Peyer's patch (tissue), 4 donors: Measurements from ENCODE around the gene IFNA2. TPM values are rescaled to one million over a fixed set of nuclear protein-coding genes. Genes with fewer than 3 reads are reported as not detected.
"Not testable (repeated sequence)": the region's sequence is repeated elsewhere in the genome, so short reads cannot be mapped to it uniquely, and the experiment has no call there.

Source experiments
- DNase-seq, 3 donors: peaks; one replicate each; pipeline ENCODE4 v3.0.0-alpha.2; 2017 to 2019
- H3K27ac ChIP-seq, 4 donors: fragments of 200-600 bp; sonication (generic); one replicate each; pipeline ENCODE4 v1.5.1; 2016 to 2019
- H3K27me3 ChIP-seq, 2 donors: fragments of 200-600 bp; sonication (generic); one replicate each; pipeline ENCODE4 v1.5.1; 2019
- H3K36me3 ChIP-seq, 3 donors: fragments of 200-600 bp; sonication (generic); one replicate each; pipeline ENCODE4 v1.5.1; 2016 to 2019
- H3K4me1 ChIP-seq, 4 donors: fragments of 200-600 bp; sonication (generic); one replicate each; pipeline ENCODE4 v1.5.1; 2016 to 2019
- H3K4me3 ChIP-seq, 4 donors: fragments of 200-600 bp; sonication (generic); 1 replicate in 3 of 4; 2 replicates in 1 of 4; pipeline ENCODE4 v1.5.1; 2016 to 2019; ENCODE audit warnings: mild to moderate bottlenecking in 1 of 4
- H3K9me3 ChIP-seq, 4 donors: fragments of 200-600 bp; sonication (generic); one replicate each; pipeline ENCODE4 v1.5.1; 2016 to 2019; ENCODE audit warnings: mild to moderate bottlenecking in 1 of 4
- CTCF ChIP-seq, 6 experiments: fragments of 450-650 bp in 4 of 6; fragments of 200-600 bp in 2 of 6; sonication (generic) in 1 of 6; IDR thresholded peaks; one replicate each; pipeline ENCODE4 v1.5.1; 2017 to 2019; ENCODE audit warnings: antibody characterized with exemption in 6 of 6, mild to moderate bottlenecking in 3 of 6, moderate library complexity in 1 of 6
- POLR2A ChIP-seq, 2 donors: fragments of 450-650 bp; IDR thresholded peaks; one replicate each; pipeline ENCODE4 v1.5.1; 2017; ENCODE audit warnings: antibody characterized with exemption in 2 of 2, mild to moderate bottlenecking in 2 of 2, moderate library complexity in 2 of 2
- total RNA-seq, 4 donors: library from RNA; depleted of rRNA; stranded (reverse); fragments of >200 nt; gene quantifications; one replicate each; pipeline ENCODE4 v1.1.0, GENCODE V29; 2016

IFNA2 gene
- not detected for total RNA-seq

- DNase-seq: no peak
- Histone ChIP-seq H3K27me3 (no peaks in the 10 kb centered on the region), H3K36me3 (no peaks in the 10 kb centered on the region)
These were observed at the start of gene IFNA2 for GRCh38 chr9:21385131-21385670. TSS of gene IFNA2 (minus strand) at chr9:21385398. CDS start at chr9:21385329, 69 bp downstream.

GRCh38 chr9:21435015-21435383 is 49.8 kb upstream of the IFNA2 start:
- not testable (repeated sequence) for DNase-seq, H3K27me3 ChIP-seq, H3K4me1 ChIP-seq, H3K36me3 ChIP-seq, H3K4me3 ChIP-seq, H3K9me3 ChIP-seq, H3K27ac ChIP-seq

More at GRCh38 chr9:21385131-21385670, at the start of gene IFNA2:
- H3K4me3 ChIP-seq: no peak within 1 kb of the TSS
- no peaks in the 10 kb centered on the region for H3K9me3 ChIP-seq
- peaks cover 0 to 3% (median 0%) of the 10 kb centered on the region in 4 donors for H3K4me1 ChIP-seq
- no peak within 1 kb of the TSS for H3K27ac ChIP-seq
- no peak for TF ChIP-seq CTCF (IDR thresholded peaks at IDR 0.05)
- no peak for TF ChIP-seq POLR2A (IDR thresholded peaks at IDR 0.05)

- H3K27ac ChIP-seq: no peak overlapping the region
- H3K9me3 ChIP-seq: no peaks in the 10 kb centered on the region
- H3K36me3 ChIP-seq: no peaks in the 10 kb centered on the region
- TF ChIP-seq POLR2A (IDR thresholded peaks at IDR 0.05) (no peak), CTCF (IDR thresholded peaks at IDR 0.05) (peak in 4 of 6 experiments; percentile 47 to 59 (median 52))
- DNase-seq: peak in 2 of 3 donors; percentile 52 to 75
- H3K27me3 ChIP-seq: no peaks in the 10 kb centered on the region
- H3K4me3 ChIP-seq: no peak overlapping the region
- no peaks in the 10 kb centered on the region for H3K4me1 ChIP-seq
These were observed 49.2 kb upstream of the IFNA2 start for GRCh38 chr9:21434202-21435014.

- no peaks in the 10 kb centered on the region for H3K4me1 ChIP-seq
- H3K27ac ChIP-seq: no peak overlapping the region
- H3K36me3 ChIP-seq: no peaks in the 10 kb centered on the region
- no peaks in the 10 kb centered on the region for H3K27me3 ChIP-seq
- no peaks in the 10 kb centered on the region for H3K9me3 ChIP-seq
- no peak overlapping the region for H3K4me3 ChIP-seq
- no peak for TF ChIP-seq CTCF (IDR thresholded peaks at IDR 0.05)
- TF ChIP-seq POLR2A (IDR thresholded peaks at IDR 0.05): no peak
- no peak for DNase-seq
These were observed 47.7 kb upstream of the IFNA2 start for GRCh38 chr9:21432672-21433425.

GRCh38 chr9:21429191-21429590 is 44.0 kb upstream of the IFNA2 start:
- Histone ChIP-seq H3K4me3 (no peak overlapping the region), H3K4me1 (no peaks in the 10 kb centered on the region), H3K27me3 (no peaks in the 10 kb centered on the region), H3K9me3 (no peaks in the 10 kb centered on the region), H3K27ac (no peak overlapping the region), H3K36me3 (no peaks in the 10 kb centered on the region)
- TF ChIP-seq POLR2A (IDR thresholded peaks at IDR 0.05) (no peak), CTCF (IDR thresholded peaks at IDR 0.05) (no peak)
- no peak for DNase-seq

GRCh38 chr9:21428235-21428634 is 43.0 kb upstream of the IFNA2 start:
- Histone ChIP-seq H3K36me3 (no peaks in the 10 kb centered on the region), H3K9me3 (no peaks in the 10 kb centered on the region), H3K27ac (no peak overlapping the region), H3K27me3 (no peaks in the 10 kb centered on the region), H3K4me3 (no peak overlapping the region), H3K4me1 (no peaks in the 10 kb centered on the region)
- TF ChIP-seq CTCF (IDR thresholded peaks at IDR 0.05) (no peak), POLR2A (IDR thresholded peaks at IDR 0.05) (no peak)
- no peak for DNase-seq
